ENCODE results near the gene KRT71.

Gene KRT71

GRCh38 chr12:52573743-52574142 is 20.8 kb upstream of the KRT71 start, which contains the start of gene KRT74:
KRT74 (minus strand) TSS chr12:52573843; CDS start chr12:52573777, 66 bp downstream.
- no peak for ATAC-seq

- ATAC-seq, result no peak
These were observed 20.4 kb upstream of the KRT71 start for GRCh38 chr12:52573306-52573705.

GRCh38 chr12:52570511-52570910 is 17.6 kb upstream of the KRT71 start:
- ATAC-seq, result no peak

GRCh38 chr12:52568111-52568510 is 15.2 kb upstream of the KRT71 start:
- ATAC-seq, result no peak

- no peak for ATAC-seq
These were observed 13.9 kb upstream of the KRT71 start for GRCh38 chr12:52566847-52567291.

- ATAC-seq, result no peak
These were observed 11.6 kb upstream of the KRT71 start for GRCh38 chr12:52564582-52564981.

GRCh38 chr12:52561880-52562449 is 9.0 kb upstream of the KRT71 start:
- no peak for ATAC-seq

GRCh38 chr12:52559979-52560378 is 7.0 kb upstream of the KRT71 start:
- ATAC-seq, result no peak

GRCh38 chr12:52558781-52559445 is 6.0 kb upstream of the KRT71 start:
- ATAC-seq, result no peak

GRCh38 chr12:52557476-52557875 is 4.5 kb upstream of the KRT71 start:
- ATAC-seq, result no peak

GRCh38 chr12:52555577-52555976 is 2.6 kb upstream of the KRT71 start:
- no peak for ATAC-seq

GRCh38 chr12:52552055-52552454 is 890 bp downstream of the KRT71 start:
- no peak for ATAC-seq

- ATAC-seq, result no peak
These were observed 1.6 kb downstream of the KRT71 start for GRCh38 chr12:52551216-52551865.

GRCh38 chr12:52546126-52546525 is 6.8 kb downstream of the KRT71 start:
- no peak for ATAC-seq

- ATAC-seq, result no peak
These were observed 8.7 kb downstream of the KRT71 start for GRCh38 chr12:52543985-52544883.

- no peak for ATAC-seq
These were observed 10.1 kb downstream of the KRT71 start for GRCh38 chr12:52542785-52543318.

GRCh38 chr12:52542157-52542556 is 10.8 kb downstream of the KRT71 start:
- no peak for ATAC-seq

GRCh38 chr12:52541709-52542108 is 11.2 kb downstream of the KRT71 start:
- ATAC-seq, result no peak

- no peak for ATAC-seq
These were observed 12.4 kb downstream of the KRT71 start for GRCh38 chr12:52540531-52540930.

GRCh38 chr12:52539821-52540173 is 13.1 kb downstream of the KRT71 start:
- no peak for ATAC-seq

GRCh38 chr12:52539083-52539820 is 13.7 kb downstream of the KRT71 start:
- ATAC-seq, result no peak

- no peak for ATAC-seq
These were observed 15.8 kb downstream of the KRT71 start for GRCh38 chr12:52537101-52537500.

All from activated CD4-positive, CD25-positive, alpha-beta regulatory T cell treated with anti-CD3 and anti-CD28 coated beads, Interleukin-2, amount 50 U/mL, for 24 hours (primary cell).